ENCODE data around the gene PPIL1. TPM values are rescaled to one million over a fixed set of nuclear protein-coding genes. Genes with fewer than 3 reads are reported as not detected.
"Not testable (repeated sequence)": the region's sequence is repeated elsewhere in the genome, so short reads cannot be mapped to it uniquely, and the experiment has no call there.

The PPIL1 gene
- total RNA-seq, 1 donor from 2014 or later, result 49.5 TPM

GRCh38 chr6:36897609-36898008, 23.0 kb upstream of the PPIL1 start:
- Histone ChIP-seq H3K4me3 (ENCODE audit: low read depth, low read length) (no peak overlapping the region), H3K27me3 (ENCODE audit: control insufficient read depth, insufficient read depth, low read length) (no peaks in the 10 kb centered on the region), H3K36me3 (ENCODE audit: control insufficient read depth, insufficient read depth, low read length) (no peaks in the 10 kb centered on the region)
- DNase-seq (ENCODE audit: low read depth), result no peak
- peak; percentile 15 for TF ChIP-seq CTCF (IDR thresholded peaks at IDR 0.05; ENCODE audit: insufficient read depth, low read length, poor library complexity, severe bottlenecking)

- Histone ChIP-seq H3K4me3 (ENCODE audit: low read depth, low read length) (no peak overlapping the region), H3K36me3 (ENCODE audit: control insufficient read depth, insufficient read depth, low read length) (no peaks in the 10 kb centered on the region), H3K27me3 (ENCODE audit: control insufficient read depth, insufficient read depth, low read length) (no peaks in the 10 kb centered on the region)
- TF ChIP-seq CTCF (IDR thresholded peaks at IDR 0.05; ENCODE audit: insufficient read depth, low read length, poor library complexity, severe bottlenecking), result no peak
- no peak for DNase-seq (ENCODE audit: low read depth)
Observed at GRCh38 chr6:36893976-36894932, 19.7 kb upstream of the PPIL1 start.

- H3K27me3 ChIP-seq (ENCODE audit: control insufficient read depth, insufficient read depth, low read length); H3K36me3 ChIP-seq (ENCODE audit: control insufficient read depth, insufficient read depth, low read length); DNase-seq (ENCODE audit: low read depth); H3K4me3 ChIP-seq (ENCODE audit: low read depth, low read length): not testable (repeated sequence)
Observed at GRCh38 chr6:36891153-36891552, 16.6 kb upstream of the PPIL1 start.

GRCh38 chr6:36890112-36890663, 15.6 kb upstream of the PPIL1 start:
- no peak for DNase-seq (ENCODE audit: low read depth)
- no peaks in the 10 kb centered on the region for H3K36me3 ChIP-seq (ENCODE audit: control insufficient read depth, insufficient read depth, low read length)
- H3K4me3 ChIP-seq (ENCODE audit: low read depth, low read length), result no peak overlapping the region
- H3K27me3 ChIP-seq (ENCODE audit: control insufficient read depth, insufficient read depth, low read length), result no peaks in the 10 kb centered on the region
- no peak for TF ChIP-seq CTCF (IDR thresholded peaks at IDR 0.05; ENCODE audit: insufficient read depth, low read length, poor library complexity, severe bottlenecking)

GRCh38 chr6:36888654-36889481, 14.3 kb upstream of the PPIL1 start:
- no peak overlapping the region for H3K4me3 ChIP-seq (ENCODE audit: low read depth, low read length)
- TF ChIP-seq CTCF (IDR thresholded peaks at IDR 0.05; ENCODE audit: insufficient read depth, low read length, poor library complexity, severe bottlenecking), result no peak
- no peak for DNase-seq (ENCODE audit: low read depth)
- H3K36me3 ChIP-seq (ENCODE audit: control insufficient read depth, insufficient read depth, low read length), result no peaks in the 10 kb centered on the region
- H3K27me3 ChIP-seq (ENCODE audit: control insufficient read depth, insufficient read depth, low read length), result no peaks in the 10 kb centered on the region

- no peak for DNase-seq (ENCODE audit: low read depth)
- H3K27me3 ChIP-seq (ENCODE audit: control insufficient read depth, insufficient read depth, low read length), result no peaks in the 10 kb centered on the region
- no peak overlapping the region for H3K4me3 ChIP-seq (ENCODE audit: low read depth, low read length)
- TF ChIP-seq CTCF (IDR thresholded peaks at IDR 0.05; ENCODE audit: insufficient read depth, low read length, poor library complexity, severe bottlenecking), result no peak
- no peaks in the 10 kb centered on the region for H3K36me3 ChIP-seq (ENCODE audit: control insufficient read depth, insufficient read depth, low read length)
Observed at GRCh38 chr6:36888115-36888643, 13.6 kb upstream of the PPIL1 start.

Data from kidney epithelial cell (primary cell).